ENCODE data around the gene SEMA3F.

The SEMA3F gene

DNA sequence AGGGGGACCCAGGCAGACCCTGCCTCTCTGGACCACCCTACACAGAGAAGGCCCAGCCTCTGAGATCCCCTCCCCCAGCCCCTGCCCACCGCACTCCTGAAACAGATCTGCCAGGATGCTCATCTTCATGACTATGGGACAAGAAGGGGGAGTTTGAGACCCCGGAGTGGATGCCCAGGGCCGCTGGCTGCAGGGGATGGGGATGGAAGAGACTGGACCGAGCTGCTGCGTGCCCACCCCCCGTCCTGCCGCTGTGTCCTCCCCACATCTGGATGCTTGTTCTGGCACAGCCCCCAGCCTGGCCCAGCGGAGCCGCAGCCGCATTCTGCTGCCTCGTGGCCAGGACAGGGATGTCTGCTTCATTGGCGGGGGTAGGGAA, 30.3 kb upstream of the SEMA3F start:
- DNase-seq (ENCODE audit: low read depth) = no peak
- H3K4me3 ChIP-seq (ENCODE audit: low read length) = no peak overlapping the region
- TF ChIP-seq, protein P1, sequence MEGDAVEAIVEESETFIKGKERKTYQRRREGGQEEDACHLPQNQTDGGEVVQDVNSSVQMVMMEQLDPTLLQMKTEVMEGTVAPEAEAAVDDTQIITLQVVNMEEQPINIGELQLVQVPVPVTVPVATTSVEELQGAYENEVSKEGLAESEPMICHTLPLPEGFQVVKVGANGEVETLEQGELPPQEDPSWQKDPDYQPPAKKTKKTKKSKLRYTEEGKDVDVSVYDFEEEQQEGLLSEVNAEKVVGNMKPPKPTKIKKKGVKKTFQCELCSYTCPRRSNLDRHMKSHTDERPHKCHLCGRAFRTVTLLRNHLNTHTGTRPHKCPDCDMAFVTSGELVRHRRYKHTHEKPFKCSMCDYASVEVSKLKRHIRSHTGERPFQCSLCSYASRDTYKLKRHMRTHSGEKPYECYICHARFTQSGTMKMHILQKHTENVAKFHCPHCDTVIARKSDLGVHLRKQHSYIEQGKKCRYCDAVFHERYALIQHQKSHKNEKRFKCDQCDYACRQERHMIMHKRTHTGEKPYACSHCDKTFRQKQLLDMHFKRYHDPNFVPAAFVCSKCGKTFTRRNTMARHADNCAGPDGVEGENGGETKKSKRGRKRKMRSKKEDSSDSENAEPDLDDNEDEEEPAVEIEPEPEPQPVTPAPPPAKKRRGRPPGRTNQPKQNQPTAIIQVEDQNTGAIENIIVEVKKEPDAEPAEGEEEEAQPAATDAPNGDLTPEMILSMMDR (IDR thresholded peaks at IDR 0.05; ENCODE audit: insufficient read depth, low read depth, low read length, missing control alignments) = no peak

DNA sequence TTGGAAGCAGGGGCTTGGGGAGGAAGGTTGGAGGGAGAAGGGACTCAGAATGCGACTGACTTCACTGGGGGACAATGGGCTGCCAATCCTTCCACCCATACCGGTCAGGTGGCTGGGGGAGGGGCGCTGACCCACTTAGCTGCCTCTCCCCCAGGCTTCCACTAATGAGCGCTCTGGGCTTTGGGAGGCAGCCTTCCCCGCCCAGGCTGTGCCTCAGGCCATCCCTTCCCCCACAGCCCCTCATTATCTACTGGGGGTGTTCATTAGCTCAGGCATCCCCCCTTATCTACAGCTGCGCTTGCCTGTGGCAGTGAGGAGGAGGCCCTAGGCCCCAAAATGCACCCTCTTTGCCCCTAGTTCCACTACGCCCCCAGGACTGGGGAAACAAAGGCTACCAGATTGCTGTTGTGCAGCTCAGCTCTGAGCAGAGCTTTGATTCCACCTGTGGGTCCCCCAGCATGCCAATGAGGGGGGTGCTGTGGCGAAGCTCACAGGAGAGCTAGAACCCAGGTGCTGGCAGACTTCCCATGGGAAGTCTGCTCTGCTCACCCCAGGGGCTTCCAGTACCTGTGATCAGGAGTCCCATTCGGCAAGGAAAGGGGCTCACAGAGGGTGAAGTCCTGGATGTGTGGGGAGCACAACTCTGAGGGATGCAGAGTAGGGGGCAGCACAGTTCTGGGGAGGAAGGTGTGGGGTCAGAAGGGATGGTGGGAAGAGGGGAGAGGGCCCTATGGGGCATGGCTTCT, 29.4 kb upstream of the SEMA3F start:
- TF ChIP-seq, protein P1 (IDR thresholded peaks at IDR 0.05; ENCODE audit: insufficient read depth, low read depth, low read length, missing control alignments) = no peak
- no peak for DNase-seq (ENCODE audit: low read depth)
- no peak overlapping the region for H3K4me3 ChIP-seq (ENCODE audit: low read length)

DNA sequence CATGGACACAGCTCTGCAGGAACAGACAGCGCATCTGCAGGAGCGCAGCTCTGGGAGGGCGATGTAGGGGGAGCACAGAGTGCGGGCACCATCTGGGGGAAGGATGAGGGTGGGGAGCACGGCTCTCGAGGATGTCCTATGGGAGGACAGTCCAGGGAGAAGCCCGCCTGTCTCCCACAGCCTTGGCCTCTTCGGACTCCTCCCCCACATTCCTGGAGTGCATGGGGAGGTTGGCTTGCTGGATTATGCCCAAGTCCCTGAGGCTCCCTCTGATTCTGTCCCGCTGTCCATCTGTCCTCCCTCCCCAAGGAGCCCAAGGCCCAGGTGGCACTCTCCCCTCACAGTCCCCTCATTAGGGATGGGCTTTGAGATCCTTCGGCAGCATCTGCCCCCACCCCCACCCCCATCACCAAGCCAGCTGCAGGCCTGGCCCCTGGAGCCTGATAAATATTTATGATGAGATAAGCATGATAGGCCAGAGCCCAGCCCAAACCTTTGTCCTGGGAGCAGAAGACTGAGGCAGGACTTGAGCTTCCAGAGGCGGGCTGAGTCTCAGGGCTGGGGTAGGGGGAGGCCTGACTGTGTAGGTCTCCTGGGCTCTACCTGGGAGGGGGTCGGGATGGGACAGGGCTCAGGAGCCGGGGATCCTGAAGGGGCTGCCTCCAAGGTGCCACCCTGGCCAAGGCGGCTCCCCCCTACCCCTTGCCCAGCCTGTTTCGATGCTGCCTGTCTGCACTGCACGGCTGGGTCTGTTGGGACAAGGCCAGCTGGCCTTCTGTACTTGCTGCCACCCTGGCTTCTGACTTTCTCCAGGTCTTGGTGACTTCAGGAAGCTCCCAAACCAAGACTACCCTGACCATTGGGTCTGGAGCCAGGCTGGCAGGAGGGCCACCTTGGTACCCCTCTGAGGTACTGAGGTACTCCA, 28.6 kb upstream of the SEMA3F start:
- TF ChIP-seq, protein P1 (IDR thresholded peaks at IDR 0.05; ENCODE audit: insufficient read depth, low read depth, low read length, missing control alignments) = no peak
- DNase-seq (ENCODE audit: low read depth) = no peak
- H3K4me3 ChIP-seq (ENCODE audit: low read length) = no peak overlapping the region

- DNase-seq (ENCODE audit: low read depth) = no peak
- H3K4me3 ChIP-seq (ENCODE audit: low read length) = no peak overlapping the region
- TF ChIP-seq, protein P1 (IDR thresholded peaks at IDR 0.05; ENCODE audit: insufficient read depth, low read depth, low read length, missing control alignments) = no peak
Observed at GRCh38 chr3:50127251-50127691, 27.9 kb upstream of the SEMA3F start.

DNA sequence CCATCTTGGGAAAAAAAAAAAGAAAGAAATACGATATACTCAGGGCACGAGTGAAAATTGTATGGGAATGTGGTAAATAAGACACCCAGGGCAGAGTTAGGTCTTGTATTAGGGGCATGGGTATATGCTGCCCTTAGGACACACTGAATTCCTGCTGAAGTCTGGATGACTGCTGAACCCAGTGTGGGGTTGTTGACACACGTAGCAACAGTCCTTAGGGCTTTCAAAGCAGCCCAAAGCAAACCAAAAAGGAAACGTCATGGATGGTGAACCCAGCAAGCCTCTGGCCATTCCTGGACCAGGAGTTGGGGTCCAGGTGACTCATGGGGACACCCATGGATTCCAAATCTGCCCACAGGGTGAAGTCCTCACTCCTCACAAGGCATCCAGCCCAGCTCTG, 27.1 kb upstream of the SEMA3F start:
- TF ChIP-seq, protein P1 (IDR thresholded peaks at IDR 0.05; ENCODE audit: insufficient read depth, low read depth, low read length, missing control alignments) = no peak
- no peak overlapping the region for H3K4me3 ChIP-seq (ENCODE audit: low read length)
- no peak for DNase-seq (ENCODE audit: low read depth)

GRCh38 chr3:50130436-50130835, 24.7 kb upstream of the SEMA3F start:
- TF ChIP-seq, protein P1 (IDR thresholded peaks at IDR 0.05; ENCODE audit: insufficient read depth, low read depth, low read length, missing control alignments) = no peak
- no peak overlapping the region for H3K4me3 ChIP-seq (ENCODE audit: low read length)
- DNase-seq (ENCODE audit: low read depth) = no peak

Data from epithelial cell of esophagus (primary cell).